ENCODE data around the gene AFMID. TPM values are rescaled to one million over a fixed set of nuclear protein-coding genes. Genes with fewer than 3 reads are reported as not detected.
"Not testable (repeated sequence)": the region's sequence is repeated elsewhere in the genome, so short reads cannot be mapped to it uniquely, and the experiment has no call there.

AFMID gene
- total and polyA plus RNA-seq, 9 of the 15 experiments (the other 6 are each of a cell fraction or from before 2014, with no cell fraction given) = 62.1 to 188 (median 74.4) TPM

GRCh38 chr17:78139861-78140168 lies 47.3 kb upstream of the AFMID start (continued):
- TF ChIP-seq NKRF (IDR thresholded peaks at IDR 0.05; ENCODE audit: borderline replicate concordance) = peak; percentile 42; the same call in 1 of the 2 replicates
- TF ChIP-seq ARID2 (IDR thresholded peaks at IDR 0.05) = 0 out of 2 replicates have a peak, but pooled peaks have one; percentile 1
- TF ChIP-seq ZEB2 (IDR thresholded peaks at IDR 0.05) = 0 out of 2 replicates have a peak, but pooled peaks have one; percentile 18
- TF ChIP-seq TRIM25 (IDR thresholded peaks at IDR 0.05; ENCODE audit: borderline replicate concordance) = 0 out of 2 replicates have a peak, but pooled peaks have one; percentile 20
- 0 out of 2 replicates have a peak, but pooled peaks have one; percentile 46 for TF ChIP-seq ZBTB40 (IDR thresholded peaks at IDR 0.05)
- TF ChIP-seq ZBTB40 (CRISPR knock-in tag; IDR thresholded peaks at IDR 0.05) = not testable (repeated sequence)
